EH (cell line): Measurements from ENCODE around the gene CFAP97D1.

ENCODE experiments used
- DNase-seq: peaks from one replicate; pipeline ENCODE4 v3.0.0-alpha.2; 2015; ENCODE audit warnings: low read depth

Gene CFAP97D1

GRCh38 chr17:43780135-43780534 is at the start of gene CFAP97D1:
Gene CFAP97D1, plus strand, starts transcription at chr17:43780435. Its CDS starts 28 bp downstream, at chr17:43780463.
- DNase-seq, result no peak

- peak; percentile 85 for DNase-seq
Observed at GRCh38 chr17:43732958-43733357, 47.3 kb upstream of the CFAP97D1 start.

- no peak for DNase-seq
Observed at GRCh38 chr17:43733956-43734355, 46.3 kb upstream of the CFAP97D1 start.

- peak; percentile 75 for DNase-seq
Observed at GRCh38 chr17:43734376-43734775, 45.9 kb upstream of the CFAP97D1 start.

- peak; percentile 44 for DNase-seq
Observed at GRCh38 chr17:43736389-43736788, 43.8 kb upstream of the CFAP97D1 start.

GRCh38 chr17:43737722-43738121 is 42.5 kb upstream of the CFAP97D1 start:
- DNase-seq, result no peak

- peak; percentile 81 for DNase-seq
Observed at GRCh38 chr17:43740541-43740940, 39.7 kb upstream of the CFAP97D1 start.

- DNase-seq, result no peak
Observed at GRCh38 chr17:43741636-43742035, 38.6 kb upstream of the CFAP97D1 start.

- no peak for DNase-seq
Observed at GRCh38 chr17:43745541-43745940, 34.7 kb upstream of the CFAP97D1 start.

GRCh38 chr17:43750153-43750552 is 30.1 kb upstream of the CFAP97D1 start:
- DNase-seq, result no peak

GRCh38 chr17:43753493-43754129 is 26.6 kb upstream of the CFAP97D1 start:
- peak; percentile 42 for DNase-seq

GRCh38 chr17:43754947-43755346 is 25.3 kb upstream of the CFAP97D1 start:
- DNase-seq, result no peak

- peak; percentile 35 for DNase-seq
Observed at GRCh38 chr17:43755389-43755875, 24.8 kb upstream of the CFAP97D1 start.

- DNase-seq, result no peak
Observed at GRCh38 chr17:43756201-43756600, 24.0 kb upstream of the CFAP97D1 start.

GRCh38 chr17:43757171-43757660 is 23.0 kb upstream of the CFAP97D1 start:
- no peak for DNase-seq

- no peak for DNase-seq
Observed at GRCh38 chr17:43758086-43758485, 22.1 kb upstream of the CFAP97D1 start.

GRCh38 chr17:43758497-43759174 is 21.6 kb upstream of the CFAP97D1 start, which contains the start of gene SOST:
Gene SOST, minus strand, starts transcription at chr17:43758791. Its CDS starts 50 bp downstream, at chr17:43758741.
- no peak for DNase-seq

- DNase-seq, result no peak
Observed at GRCh38 chr17:43759836-43760235, 20.4 kb upstream of the CFAP97D1 start.

- DNase-seq, result peak; percentile 91
Observed at GRCh38 chr17:43760254-43760852, 19.9 kb upstream of the CFAP97D1 start.

GRCh38 chr17:43766413-43767052 is 13.7 kb upstream of the CFAP97D1 start:
- DNase-seq, result peak; percentile 55

- no peak for DNase-seq
Observed at GRCh38 chr17:43767053-43767712, 13.1 kb upstream of the CFAP97D1 start.

- no peak for DNase-seq
Observed at GRCh38 chr17:43767713-43768059, 12.5 kb upstream of the CFAP97D1 start.
